Lung (tissue), 5 donors: ENCODE data around the gene ACYP2. TPM values are rescaled to one million over a fixed set of nuclear protein-coding genes. Genes with fewer than 3 reads are reported as not detected.

ENCODE experiments used
- polyA plus RNA-seq, 2 donors: library from polyadenylated mRNA; stranded (reverse); fragments of 200-250 nt; gene quantifications; one replicate each; pipeline ENCODE4 v1.2.1, GENCODE V29; 2013
- small RNA-seq: library from RNA; depleted of rRNA; stranded (forward); fragments of <200 nt; gene quantifications from one replicate; pipeline ENCODE3, GENCODE V24; 2014; ENCODE audit warnings: low replicate concordance
- total RNA-seq, 2 donors: library from RNA; depleted of rRNA in 1 of 2; stranded (reverse); fragments of >200 nt in 1 of 2; gene quantifications; one replicate each; pipeline ENCODE4 v1.2.1, GENCODE V29; 2014 to 2021
- donor health status: Bipolar disorder and iron deficiency.
- donor health status: healthy.
- donor health status: DM: yes; HTN: yes; CAD: no.

The ACYP2 gene
- total and polyA plus RNA-seq, 4 donors: 13.2 to 23.7 (median 18.0) TPM

Small RNAs within 50 kb of the gene (small RNA-seq; reads per million reads assigned to genes)
- not detected for gene RNU7-172P

Other genes with a start within 250 kb of the ACYP2 start
- 10 to 100 TPM; 54.6 to 72.5 TPM for gene PSME4, start 144.6 kb upstream of the ACYP2 start, total RNA-seq
- 10 to 100 TPM; 20.8 to 35.1 TPM for gene PSME4, start 144.6 kb upstream of the ACYP2 start, polyA plus RNA-seq
- gene TSPYL6, start 140.6 kb downstream of the ACYP2 start, total RNA-seq: under 1 TPM in 1 of 2 donors, not detected in 1; 0.20 TPM
- gene TSPYL6, start 140.6 kb downstream of the ACYP2 start, polyA plus RNA-seq: not detected